Stimulated activated CD4-positive, alpha-beta T cell treated with anti-CD3 and anti-CD28 coated beads, TNF-alpha, amount 100 ng/mL, for 1 hour (primary cell): Measurements from ENCODE around the gene DYNLT4.
"Not testable (repeated sequence)": the region's sequence is repeated elsewhere in the genome, so short reads cannot be mapped to it uniquely, and the experiment has no call there.

Source experiments
- DNase-seq, 3 donors: peaks; one replicate each; pipeline ENCODE4 v3.0.0-alpha.2; 2020; ENCODE audit warnings: low read depth in 3 of 3, low spot score in 1 of 3

The DYNLT4 gene

GRCh38 chr1:44806704-44807363, at the start of gene DYNLT4:
Gene DYNLT4, minus strand, starts transcription at chr1:44807351. Its CDS starts 683 bp downstream, at chr1:44806668.
- no peak for DNase-seq

GRCh38 chr1:44855742-44856141, 48.6 kb upstream of the DYNLT4 start:
- DNase-seq = no peak

- no peak for DNase-seq
Measured at GRCh38 chr1:44854970-44855369, 47.8 kb upstream of the DYNLT4 start.

- no peak for DNase-seq
Measured at GRCh38 chr1:44853201-44853600, 46.0 kb upstream of the DYNLT4 start.

- DNase-seq = no peak
Measured at GRCh38 chr1:44851308-44851707, 44.2 kb upstream of the DYNLT4 start.

- DNase-seq = no peak
Measured at GRCh38 chr1:44849575-44850132, 42.5 kb upstream of the DYNLT4 start.

GRCh38 chr1:44848456-44849181, 41.5 kb upstream of the DYNLT4 start:
- no peak for DNase-seq

GRCh38 chr1:44847845-44848244, 40.7 kb upstream of the DYNLT4 start:
- DNase-seq = no peak

- DNase-seq = no peak
Measured at GRCh38 chr1:44846985-44847384, 39.8 kb upstream of the DYNLT4 start.

GRCh38 chr1:44842862-44843655, 35.9 kb upstream of the DYNLT4 start, which contains the start of gene PTCH2:
Gene PTCH2, minus strand, starts transcription at chr1:44843253. Its CDS starts 321 bp downstream, at chr1:44842932.
- DNase-seq = no peak

- no peak for DNase-seq
Measured at GRCh38 chr1:44842486-44842861, 35.3 kb upstream of the DYNLT4 start.

GRCh38 chr1:44839576-44839975, 32.4 kb upstream of the DYNLT4 start:
- DNase-seq = no peak

- DNase-seq = not testable (repeated sequence)
Measured at GRCh38 chr1:44838294-44838693, 31.1 kb upstream of the DYNLT4 start.

GRCh38 chr1:44835738-44836675, 28.9 kb upstream of the DYNLT4 start:
- peak; percentile 67 to 85 (median 72) for DNase-seq

- no peak for DNase-seq
Measured at GRCh38 chr1:44834328-44834727, 27.2 kb upstream of the DYNLT4 start.

GRCh38 chr1:44832056-44832705, 25.0 kb upstream of the DYNLT4 start:
- DNase-seq = no peak

GRCh38 chr1:44831516-44831915, 24.4 kb upstream of the DYNLT4 start:
- no peak for DNase-seq

GRCh38 chr1:44830900-44831304, 23.8 kb upstream of the DYNLT4 start:
- DNase-seq = no peak

GRCh38 chr1:44829506-44830384, 22.6 kb upstream of the DYNLT4 start:
- no peak for DNase-seq
